Kidney (tissue), 14 donors: ENCODE data around the gene LY6G6C. TPM values are rescaled to one million over a fixed set of nuclear protein-coding genes. Genes with fewer than 3 reads are reported as not detected.

ENCODE experiments used
- DNase-seq, 5 donors: peaks; one replicate each; pipeline ENCODE4 v3.0.0-alpha.2; 2013 to 2020
- FAIRE-seq: peaks from 2 replicates; lab custom pipeline; 2012; peaks lifted over from hg19 to GRCh38; lab: Jason Lieb, UNC
- H3K27ac ChIP-seq, 2 donors: one replicate each; pipeline ENCODE4 v1.7.0; 2013; ENCODE audit warnings: low read depth in 2 of 2, low read length in 2 of 2, inconsistent platforms in 1 of 2
- H3K27me3 ChIP-seq: one replicate; pipeline ENCODE4 v1.7.1; 2013; ENCODE audit warnings: low read length, inconsistent platforms; ENCODE audit not compliant: control insufficient read depth, insufficient read depth
- H3K36me3 ChIP-seq, 3 donors: one replicate each; pipeline versions ENCODE4 v1.7.0 to v1.7.1; 2013; ENCODE audit warnings: low read length in 3 of 3, control low read depth in 1 of 3, inconsistent platforms in 1 of 3; ENCODE audit not compliant: insufficient read depth in 3 of 3, control insufficient read depth in 2 of 3
- H3K4me1 ChIP-seq, 3 donors: one replicate each; pipeline versions ENCODE4 v1.7.0 to v1.7.1; 2013; ENCODE audit warnings: low read length in 3 of 3, inconsistent platforms in 1 of 3, low read depth in 1 of 3; ENCODE audit not compliant: control insufficient read depth in 2 of 3, insufficient read depth in 2 of 3
- H3K4me3 ChIP-seq, 3 donors: one replicate each; pipeline versions ENCODE4 v1.7.0 to v1.8.1; 2013; ENCODE audit warnings: low read length in 3 of 3, control low read depth in 1 of 3, inconsistent platforms in 1 of 3
- H3K9ac ChIP-seq, 3 donors: one replicate each; pipeline versions ENCODE4 v1.7.0 to v1.7.1; 2013; ENCODE audit warnings: low read length in 3 of 3, control low read depth in 1 of 3, inconsistent platforms in 1 of 3
- H3K9me3 ChIP-seq, 3 donors: one replicate each; pipeline versions ENCODE4 v1.7.0 to v1.7.1; 2013; ENCODE audit warnings: low read length in 3 of 3, control low read depth in 1 of 3, inconsistent platforms in 1 of 3; ENCODE audit not compliant: control insufficient read depth in 2 of 3, insufficient read depth in 1 of 3
- intact Hi-C: fragments of 100-400 bp; cut with DNase I; formaldehyde crosslinking; loops from one replicate; pipeline ENCODE4 v1.11.1; 2022
- polyA plus RNA-seq: library from polyadenylated mRNA; stranded (reverse); fragments of 350-450 nt; fragmentation: Illumina TruSeq; extraction: RNeasy Lipid Tissue Mini Kit (QIAGEN cat#74804); gene quantifications from one replicate; pipeline ENCODE4 v1.2.3, GENCODE V29; 2014; ENCODE audit warnings: low read depth, low replicate concordance; ENCODE audit not compliant: insufficient read depth
- total RNA-seq: library from RNA; stranded (reverse); fragmentation: NEBNext Ultra II Directional; extraction: Animal tissue kit (Norgen Biotek cat#: 25700); gene quantifications from one replicate; pipeline ENCODE4 v1.2.1, GENCODE V29; 2021
- TF ChIP-seq, protein P1 (sequence below): IDR thresholded peaks from 3 replicates; pipeline ENCODE4 v1.5.1; 2012; ENCODE audit warnings: mild to moderate bottlenecking, moderate library complexity, borderline replicate concordance; ENCODE audit not compliant: insufficient read depth; ENCODE audit errors: extremely low read depth
- donor health status: control.
- donor health status: control.
- donor health status: control.
- donor health status: control.
- donor health status: control.
- donor health status: DM: yes; HTN: yes; CAD: no.
- donor health status: Normal renal cell carcinoma (clear cell type).

LY6G6C gene
- total and polyA plus RNA-seq, 2 donors from 2014 or later = not detected

DNA sequence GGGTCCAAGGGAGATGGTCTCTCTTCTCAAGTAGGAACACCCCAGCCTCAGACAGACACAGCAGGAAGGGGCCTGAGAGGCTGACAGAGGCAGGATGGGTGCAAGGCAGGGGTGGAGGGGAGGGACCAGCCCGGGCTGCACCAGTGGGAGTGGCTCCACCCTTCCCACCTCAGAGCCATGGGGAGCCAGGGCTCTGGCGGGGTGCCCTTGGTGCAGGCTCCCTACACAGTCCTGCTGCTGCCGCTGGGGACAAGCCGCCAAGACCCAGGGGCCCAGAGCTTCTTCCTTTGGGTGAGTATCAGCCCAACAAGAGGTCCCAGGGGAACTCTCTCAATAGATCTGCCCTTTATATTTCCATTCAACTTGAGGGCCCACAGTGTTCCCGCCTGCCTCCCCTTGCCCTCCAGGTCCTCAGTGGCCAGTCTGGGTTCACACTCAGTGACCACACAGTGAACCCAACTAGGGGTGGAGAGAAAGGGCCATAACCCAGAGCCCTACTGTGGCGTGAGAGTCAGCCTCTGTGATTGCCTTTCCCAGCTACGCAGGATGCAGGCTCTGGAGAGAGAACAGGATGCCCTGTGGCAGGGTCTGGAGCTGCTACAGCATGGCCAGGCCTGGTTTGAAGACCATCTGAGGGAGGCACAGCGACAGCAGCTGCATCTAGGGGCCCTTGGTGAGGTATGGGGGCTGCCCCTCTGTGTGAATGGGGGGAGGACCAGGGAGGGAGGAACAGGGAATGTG, 41.5 kb upstream of the LY6G6C start:
- Histone ChIP-seq H3K36me3 (no peaks in the 10 kb centered on the region), H3K4me3 (no peak overlapping the region), H3K27me3 (no peaks in the 10 kb centered on the region), H3K4me1 (peaks cover 0 to 7% (median 0%) of the 10 kb centered on the region in 3 donors), H3K27ac (no peak overlapping the region), H3K9ac (no peak overlapping the region), H3K9me3 (no peaks in the 10 kb centered on the region)
- FAIRE-seq (no peak), DNase-seq (peak in 1 of 5 donors; percentile 64)
- intact Hi-C loops = no loop called here
- TF ChIP-seq, protein P1, sequence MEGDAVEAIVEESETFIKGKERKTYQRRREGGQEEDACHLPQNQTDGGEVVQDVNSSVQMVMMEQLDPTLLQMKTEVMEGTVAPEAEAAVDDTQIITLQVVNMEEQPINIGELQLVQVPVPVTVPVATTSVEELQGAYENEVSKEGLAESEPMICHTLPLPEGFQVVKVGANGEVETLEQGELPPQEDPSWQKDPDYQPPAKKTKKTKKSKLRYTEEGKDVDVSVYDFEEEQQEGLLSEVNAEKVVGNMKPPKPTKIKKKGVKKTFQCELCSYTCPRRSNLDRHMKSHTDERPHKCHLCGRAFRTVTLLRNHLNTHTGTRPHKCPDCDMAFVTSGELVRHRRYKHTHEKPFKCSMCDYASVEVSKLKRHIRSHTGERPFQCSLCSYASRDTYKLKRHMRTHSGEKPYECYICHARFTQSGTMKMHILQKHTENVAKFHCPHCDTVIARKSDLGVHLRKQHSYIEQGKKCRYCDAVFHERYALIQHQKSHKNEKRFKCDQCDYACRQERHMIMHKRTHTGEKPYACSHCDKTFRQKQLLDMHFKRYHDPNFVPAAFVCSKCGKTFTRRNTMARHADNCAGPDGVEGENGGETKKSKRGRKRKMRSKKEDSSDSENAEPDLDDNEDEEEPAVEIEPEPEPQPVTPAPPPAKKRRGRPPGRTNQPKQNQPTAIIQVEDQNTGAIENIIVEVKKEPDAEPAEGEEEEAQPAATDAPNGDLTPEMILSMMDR = no peak

DNA sequence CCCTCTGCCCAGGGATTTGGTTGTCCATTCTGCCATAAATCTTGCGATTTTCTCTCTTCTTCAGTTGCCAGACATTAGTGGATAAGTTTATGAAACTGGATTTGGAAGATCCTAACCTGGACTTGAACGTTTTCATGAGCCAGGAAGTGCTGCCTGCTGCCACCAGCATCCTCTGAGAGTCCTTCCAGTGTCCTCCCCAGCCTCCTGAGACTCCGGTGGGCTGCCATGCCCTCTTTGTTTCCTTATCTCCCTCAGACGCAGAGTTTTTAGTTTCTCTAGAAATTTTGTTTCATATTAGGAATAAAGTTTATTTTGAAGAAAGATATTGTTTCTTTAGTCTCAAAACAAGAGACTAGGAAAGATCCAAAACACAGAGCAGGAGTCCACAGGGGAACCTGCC, 40.8 kb upstream of the LY6G6C start, which contains the start of gene SAPCD1:
Gene SAPCD1 (plus strand): TSS at position 301 of the 400 bp plus-strand sequence. CDS start 399 bp downstream, outside the sequence.
- no peak within 1 kb of the TSS for H3K27ac ChIP-seq
- no peaks in the 10 kb centered on the region for H3K27me3 ChIP-seq
- no peak within 1 kb of the TSS for H3K4me3 ChIP-seq
- intact Hi-C loops = no loop called here
- FAIRE-seq = no peak
- DNase-seq = peak in 1 of 5 donors; percentile 10
- TF ChIP-seq, protein P1 = no peak
- H3K9me3 ChIP-seq = no peaks in the 10 kb centered on the region
- peaks cover 0 to 7% (median 0%) of the 10 kb centered on the region in 3 donors for H3K4me1 ChIP-seq
- H3K9ac ChIP-seq = no peak within 1 kb of the TSS
- H3K36me3 ChIP-seq = no peaks in the 10 kb centered on the region

DNA sequence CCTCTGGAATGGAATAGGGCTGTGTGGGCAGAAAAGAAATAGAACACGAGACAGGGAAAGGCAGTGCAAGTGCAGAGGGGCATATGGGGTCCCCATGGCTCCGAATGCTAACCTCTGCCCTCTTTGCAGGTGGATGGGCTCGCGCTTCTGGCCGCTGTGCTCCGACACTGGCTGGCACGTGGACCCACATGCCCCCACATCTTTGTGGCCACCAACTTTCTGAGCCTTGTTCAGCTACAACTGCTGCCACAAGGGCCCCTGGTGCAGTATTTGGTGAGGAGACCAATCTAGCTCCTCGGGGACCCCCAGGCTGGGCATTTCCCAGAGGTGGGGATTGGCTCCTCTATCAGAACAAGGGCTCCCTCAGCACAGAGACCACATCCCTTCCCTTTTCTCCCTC, 39.8 kb upstream of the LY6G6C start:
- TF ChIP-seq, protein P1 = no peak
- DNase-seq (peak in 1 of 5 donors; percentile 52), FAIRE-seq (no peak)
- Histone ChIP-seq H3K4me3 (no peak overlapping the region), H3K9ac (no peak overlapping the region), H3K36me3 (no peaks in the 10 kb centered on the region), H3K4me1 (peaks cover 0 to 4% (median 0%) of the 10 kb centered on the region in 3 donors), H3K27me3 (no peaks in the 10 kb centered on the region), H3K9me3 (no peaks in the 10 kb centered on the region), H3K27ac (no peak overlapping the region)
- intact Hi-C loops = no loop called here
